SU-DHL-6 (cell line): ENCODE data around the gene ASB18.

ENCODE experiments used
- H2AFZ ChIP-seq: fragments of 200-600 bp; sonication (generic); 2 replicates; pipeline ENCODE4 v1.6.1; 2014; ENCODE audit warnings: low read depth, mild to moderate bottlenecking, moderate library complexity, mixed read lengths, antibody characterized with exemption, low read length; ENCODE audit not compliant: severe bottlenecking
- H3F3A ChIP-seq: fragments of 200-600 bp; shearing (Covaris generic); 2 replicates; pipeline ENCODE4 v1.6.0; 2016; ENCODE audit warnings: antibody characterized with exemption, mild to moderate bottlenecking; ENCODE audit not compliant: insufficient read depth
- H3K27ac ChIP-seq: fragments of 200-600 bp; sonication (generic); 2 replicates; pipeline ENCODE4 v1.5.1; 2016; ENCODE audit warnings: low read depth, mild to moderate bottlenecking, low read length, moderate library complexity, mixed read lengths
- H3K27me3 ChIP-seq: fragments of 200-600 bp; sonication (generic), shearing (Covaris generic); 2 replicates; pipeline ENCODE4 v1.6.0; 2014; ENCODE audit warnings: mild to moderate bottlenecking, low read length
- H3K36me3 ChIP-seq: fragments of 200-600 bp; sonication (generic); 2 replicates; pipeline ENCODE4 v1.6.1; 2014; ENCODE audit warnings: mild to moderate bottlenecking, low read length, mixed read lengths
- H3K4me2 ChIP-seq: fragments of 300-600, 200-600 bp; shearing (Covaris generic), sonication (generic); 2 replicates; pipeline ENCODE4 v1.6.0; 2014; ENCODE audit warnings: low read length, low read depth, mild to moderate bottlenecking; ENCODE audit not compliant: poor library complexity, severe bottlenecking
- H3K4me3 ChIP-seq: fragments of 200-600 bp; sonication (generic); 2 replicates; pipeline ENCODE4 v1.5.1; 2014; ENCODE audit warnings: antibody characterized with exemption, low read length, mild to moderate bottlenecking, mixed read lengths; ENCODE audit not compliant: insufficient read depth, poor library complexity, severe bottlenecking
- H3K79me2 ChIP-seq: fragments of 200-600 bp; sonication (generic); 2 replicates; pipeline ENCODE4 v1.6.1; 2014; ENCODE audit warnings: mild to moderate bottlenecking, low read length, moderate library complexity; ENCODE audit not compliant: insufficient read depth
- H3K9ac ChIP-seq: fragments of 200-600 bp; sonication (generic); 2 replicates; pipeline ENCODE4 v1.7.0; 2014; ENCODE audit warnings: mild to moderate bottlenecking, low read length
- H3K9me2 ChIP-seq: fragments of 200-600 bp; sonication (generic); replicated peaks from 2 replicates; pipeline ENCODE4 v1.6.1; 2014; ENCODE audit warnings: low read length; ENCODE audit not compliant: insufficient read depth
- H3K9me3 ChIP-seq: fragments of 200-600 bp; sonication (generic); 2 replicates; pipeline ENCODE4 v1.6.1; 2014; ENCODE audit warnings: low read length, mixed read lengths; ENCODE audit not compliant: insufficient read depth
- H4K20me1 ChIP-seq: fragments of 200-600 bp; sonication (generic); 2 replicates; pipeline ENCODE4 v1.6.1; 2014; ENCODE audit warnings: low read depth, mild to moderate bottlenecking, antibody characterized with exemption, low read length, moderate library complexity, mixed read lengths
- EZH2phosphoT487 ChIP-seq: fragments of 200-600 bp; sonication (generic), shearing (Covaris generic); conservative IDR thresholded peaks from 2 replicates; pipeline ENCODE4 v1.6.1; 2018; ENCODE audit warnings: mild to moderate bottlenecking, antibody characterized with exemption, low read length, moderate library complexity, mixed read lengths
- TF ChIP-seq, protein P1 (sequence below): fragments of 200-600 bp; sonication (generic); IDR thresholded peaks from one replicate; pipeline ENCODE4 v1.5.1; 2017; ENCODE audit warnings: antibody characterized with exemption, mild to moderate bottlenecking, low read length, moderate library complexity; ENCODE audit not compliant: insufficient read depth, poor library complexity, severe bottlenecking

Gene ASB18

DNA sequence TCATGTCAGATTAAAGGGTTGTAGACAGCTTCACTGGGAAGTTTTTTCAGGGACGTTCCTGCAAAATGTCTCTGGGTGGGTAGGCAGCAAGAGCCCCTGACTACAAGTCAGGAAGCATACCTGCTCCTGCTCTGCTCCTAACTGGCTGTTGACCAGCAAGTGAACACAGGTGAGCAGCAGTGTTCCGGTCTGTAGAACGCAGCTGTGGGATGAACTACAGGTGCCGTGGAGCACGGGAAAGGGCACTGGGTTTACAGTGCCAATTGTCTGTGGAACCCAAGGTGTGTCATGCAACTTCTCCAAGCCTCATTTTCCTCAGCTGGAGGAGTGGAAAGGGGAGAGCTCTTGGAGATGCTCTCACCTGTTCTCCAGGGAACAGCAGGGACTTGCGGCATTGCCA is 6.6 kb downstream of the ASB18 start:
- TF ChIP-seq, protein P1, sequence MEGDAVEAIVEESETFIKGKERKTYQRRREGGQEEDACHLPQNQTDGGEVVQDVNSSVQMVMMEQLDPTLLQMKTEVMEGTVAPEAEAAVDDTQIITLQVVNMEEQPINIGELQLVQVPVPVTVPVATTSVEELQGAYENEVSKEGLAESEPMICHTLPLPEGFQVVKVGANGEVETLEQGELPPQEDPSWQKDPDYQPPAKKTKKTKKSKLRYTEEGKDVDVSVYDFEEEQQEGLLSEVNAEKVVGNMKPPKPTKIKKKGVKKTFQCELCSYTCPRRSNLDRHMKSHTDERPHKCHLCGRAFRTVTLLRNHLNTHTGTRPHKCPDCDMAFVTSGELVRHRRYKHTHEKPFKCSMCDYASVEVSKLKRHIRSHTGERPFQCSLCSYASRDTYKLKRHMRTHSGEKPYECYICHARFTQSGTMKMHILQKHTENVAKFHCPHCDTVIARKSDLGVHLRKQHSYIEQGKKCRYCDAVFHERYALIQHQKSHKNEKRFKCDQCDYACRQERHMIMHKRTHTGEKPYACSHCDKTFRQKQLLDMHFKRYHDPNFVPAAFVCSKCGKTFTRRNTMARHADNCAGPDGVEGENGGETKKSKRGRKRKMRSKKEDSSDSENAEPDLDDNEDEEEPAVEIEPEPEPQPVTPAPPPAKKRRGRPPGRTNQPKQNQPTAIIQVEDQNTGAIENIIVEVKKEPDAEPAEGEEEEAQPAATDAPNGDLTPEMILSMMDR, result no peak
- TF ChIP-seq EZH2phosphoT487, result no peak
- Histone ChIP-seq H3K4me3 (no peak overlapping the region), H2AFZ (no peak overlapping the region), H3K27me3 (no peaks in the 10 kb centered on the region), H3K27ac (no peak overlapping the region), H3K79me2 (no peaks in the 10 kb centered on the region), H3K9me3 (no peaks in the 10 kb centered on the region), H3K9ac (no peak overlapping the region), H4K20me1 (no peaks in the 10 kb centered on the region), H3K4me2 (no peak overlapping the region), H3K36me3 (no peaks in the 10 kb centered on the region), H3F3A (no peaks in the 10 kb centered on the region), H3K9me2 (no peaks in the 10 kb centered on the region)

GRCh38 chr2:236257136-236257535 is 7.1 kb downstream of the ASB18 start:
- Histone ChIP-seq H3K9me2 (no peaks in the 10 kb centered on the region), H3K4me3 (no peak overlapping the region), H3K27ac (no peak overlapping the region), H3K9ac (no peak overlapping the region), H3K36me3 (no peaks in the 10 kb centered on the region), H3F3A (no peaks in the 10 kb centered on the region), H3K4me2 (no peak overlapping the region), H3K27me3 (no peaks in the 10 kb centered on the region), H3K9me3 (no peaks in the 10 kb centered on the region), H2AFZ (no peak overlapping the region), H4K20me1 (no peaks in the 10 kb centered on the region), H3K79me2 (no peaks in the 10 kb centered on the region)
- TF ChIP-seq, protein P1, result no peak
- no peak for TF ChIP-seq EZH2phosphoT487

DNA sequence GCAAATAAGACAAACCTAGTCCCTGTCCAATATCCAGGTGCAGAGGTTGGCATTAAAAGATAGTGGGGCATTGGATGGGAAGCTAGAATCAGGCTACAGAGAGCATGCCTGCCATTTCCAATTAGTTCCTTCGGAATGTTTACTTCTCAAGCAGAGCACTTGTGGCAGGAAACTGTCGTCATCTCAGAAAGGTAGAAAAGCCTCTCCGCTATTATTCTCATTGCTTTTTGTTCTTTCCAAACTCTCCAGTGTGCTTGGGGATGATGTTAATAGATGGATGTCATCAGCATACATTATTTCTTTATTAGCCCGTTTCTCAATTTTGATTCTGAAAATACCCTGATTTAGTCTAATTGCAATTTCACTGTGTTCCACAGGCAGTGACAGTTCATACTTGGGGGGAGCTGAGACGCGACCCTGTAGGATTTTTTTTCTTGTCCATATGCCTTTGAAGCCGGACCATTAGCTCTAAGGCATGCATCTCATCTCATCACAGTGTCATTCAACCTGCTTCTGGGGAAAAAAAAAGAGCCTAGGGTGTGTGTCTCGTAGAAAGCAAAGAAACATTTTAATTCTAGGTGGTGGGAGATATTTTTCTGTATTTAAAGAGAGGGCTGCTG is 7.7 kb downstream of the ASB18 start:
- Histone ChIP-seq H3F3A (no peaks in the 10 kb centered on the region), H3K9me2 (no peaks in the 10 kb centered on the region), H3K36me3 (no peaks in the 10 kb centered on the region), H3K4me2 (no peak overlapping the region), H3K9ac (no peak overlapping the region), H3K4me3 (no peak overlapping the region), H3K27ac (no peak overlapping the region), H2AFZ (no peak overlapping the region), H4K20me1 (no peaks in the 10 kb centered on the region), H3K79me2 (no peaks in the 10 kb centered on the region), H3K9me3 (no peaks in the 10 kb centered on the region), H3K27me3 (no peaks in the 10 kb centered on the region)
- TF ChIP-seq, protein P1, result no peak
- TF ChIP-seq EZH2phosphoT487, result no peak
